Muscle layer of duodenum (tissue), 2 donors: ENCODE data around the gene NHSL2.
"Not testable (repeated sequence)": the region's sequence is repeated elsewhere in the genome, so short reads cannot be mapped to it uniquely, and the experiment has no call there.

Source experiments
- H3K27ac ChIP-seq: one replicate; pipeline ENCODE4 v1.7.0; 2013; ENCODE audit warnings: mild to moderate bottlenecking, low read length
- H3K27me3 ChIP-seq: one replicate; pipeline ENCODE4 v1.7.0; 2013; ENCODE audit warnings: low read depth, mild to moderate bottlenecking, control low read depth, low read length
- H3K36me3 ChIP-seq, 2 donors: one replicate each; pipeline ENCODE4 v1.7.0; 2013; ENCODE audit warnings: low read length in 2 of 2, control low read depth in 1 of 2, mild to moderate bottlenecking in 1 of 2; ENCODE audit not compliant: insufficient read depth in 2 of 2, control insufficient read depth in 1 of 2
- H3K4me1 ChIP-seq, 2 donors: one replicate each; pipeline ENCODE4 v1.7.0; 2013; ENCODE audit warnings: low read length in 2 of 2, mild to moderate bottlenecking in 2 of 2, control low read depth in 1 of 2, moderate library complexity in 1 of 2; ENCODE audit not compliant: insufficient read depth in 2 of 2, control insufficient read depth in 1 of 2
- H3K4me3 ChIP-seq, 2 donors: one replicate each; pipeline ENCODE4 v1.7.0; 2013; ENCODE audit warnings: low read length in 2 of 2, low read depth in 1 of 2, mild to moderate bottlenecking in 1 of 2
- H3K9me3 ChIP-seq, 2 donors: one replicate each; pipeline ENCODE4 v1.7.0; 2013; ENCODE audit warnings: low read length in 2 of 2, control low read depth in 1 of 2, mild to moderate bottlenecking in 1 of 2; ENCODE audit not compliant: control insufficient read depth in 1 of 2
- donor health status: healthy.

NHSL2 gene

GRCh38 chrX:72169008-72169728 is 258.5 kb downstream of the NHSL2 start:
- Histone ChIP-seq H3K27ac (no peak overlapping the region), H3K4me1 (no peaks in the 10 kb centered on the region), H3K36me3 (no peaks in the 10 kb centered on the region), H3K9me3 (no peaks in the 10 kb centered on the region), H3K27me3 (no peaks in the 10 kb centered on the region), H3K4me3 (no peak overlapping the region)

GRCh38 chrX:72176289-72176688 is 265.6 kb downstream of the NHSL2 start:
- H3K27me3 ChIP-seq, H3K27ac ChIP-seq, H3K9me3 ChIP-seq, H3K4me3 ChIP-seq, H3K4me1 ChIP-seq, H3K36me3 ChIP-seq: not testable (repeated sequence)

GRCh38 chrX:72176981-72177380 is 266.3 kb downstream of the NHSL2 start:
- no peaks in the 10 kb centered on the region for H3K27me3 ChIP-seq
- H3K36me3 ChIP-seq: no peaks in the 10 kb centered on the region
- H3K9me3 ChIP-seq: no peaks in the 10 kb centered on the region
- H3K27ac ChIP-seq: no peak overlapping the region
- H3K4me1 ChIP-seq: peaks cover 0 to 6% of the 10 kb centered on the region in 2 donors
- H3K4me3 ChIP-seq: no peak overlapping the region

GRCh38 chrX:72180539-72180938 is 269.9 kb downstream of the NHSL2 start:
- Histone ChIP-seq H3K4me1 (peaks cover 3 to 17% of the 10 kb centered on the region in 2 donors), H3K9me3 (no peaks in the 10 kb centered on the region), H3K36me3 (no peaks in the 10 kb centered on the region), H3K4me3 (peak overlapping the region; percentile 71 to 96), H3K27ac (peak overlapping the region; percentile 63), H3K27me3 (no peaks in the 10 kb centered on the region)

GRCh38 chrX:72181178-72182125 is 270.8 kb downstream of the NHSL2 start, which contains the start of gene PIN4:
Gene PIN4 (plus strand): TSS chrX:72181757. CDS start chrX:72181786, 29 bp downstream.
- peak within 1 kb of the TSS; percentile 71 to 96 for H3K4me3 ChIP-seq
- H3K9me3 ChIP-seq: no peaks in the 10 kb centered on the region
- H3K27me3 ChIP-seq: no peaks in the 10 kb centered on the region
- peaks cover 0 to 3% of the 10 kb centered on the region in 2 donors for H3K36me3 ChIP-seq
- H3K27ac ChIP-seq: peak within 1 kb of the TSS; percentile 63
- peaks cover 3 to 17% of the 10 kb centered on the region in 2 donors for H3K4me1 ChIP-seq

- peaks cover 3 to 17% of the 10 kb centered on the region in 2 donors for H3K4me1 ChIP-seq
- H3K36me3 ChIP-seq: peaks cover 0 to 10% of the 10 kb centered on the region in 2 donors
- no peak overlapping the region for H3K27ac ChIP-seq
- no peaks in the 10 kb centered on the region for H3K9me3 ChIP-seq
- no peaks in the 10 kb centered on the region for H3K27me3 ChIP-seq
- H3K4me3 ChIP-seq: peak overlapping the region; percentile 71 to 96
Observed at GRCh38 chrX:72182924-72183323, 272.3 kb downstream of the NHSL2 start.

GRCh38 chrX:72201836-72202536 is 291.3 kb downstream of the NHSL2 start:
- H3K36me3 ChIP-seq: peaks cover 5 to 16% of the 10 kb centered on the region in 2 donors
- H3K27me3 ChIP-seq: no peaks in the 10 kb centered on the region
- no peak overlapping the region for H3K27ac ChIP-seq
- no peaks in the 10 kb centered on the region for H3K9me3 ChIP-seq
- no peaks in the 10 kb centered on the region for H3K4me1 ChIP-seq
- no peak overlapping the region for H3K4me3 ChIP-seq
